B cell (primary cell): ENCODE results near the gene GALNT6. TPM values are rescaled to one million over a fixed set of nuclear protein-coding genes. Genes with fewer than 3 reads are reported as not detected.

Experiments used
- ATAC-seq: fragments of 200-7000 bp; cut with Tn5 transposase; one replicate; pipeline ENCODE4 v1.10.0; 2021; ENCODE audit warnings: low read depth, mild to moderate bottlenecking, moderate number of reproducible peaks, moderate library complexity
- CTCF ChIA-PET: fragments of 350-600 bp; sonication (Branson Sonifier 250); formaldehyde crosslinking; loops from one replicate; lab custom pipeline; 2021; ENCODE audit warnings: antibody characterized with exemption, inconsistent platforms; lab: Charles Lee
- POLR2A ChIA-PET: fragments of 350-600 bp; sonication (Branson Sonifier 250); formaldehyde crosslinking; loops from one replicate; lab custom pipeline; 2021; ENCODE audit warnings: antibody characterized with exemption; lab: Charles Lee
- DNase-seq: peaks from one replicate; pipeline ENCODE4 v3.0.0; 2013
- H2AFZ ChIP-seq: 2 replicates; pipeline ENCODE4 v1.6.1; 2012; ENCODE audit warnings: mild to moderate bottlenecking, low read depth, low read length; ENCODE audit not compliant: insufficient read depth, poor library complexity, severe bottlenecking
- H3K27ac ChIP-seq, 2 donors: 1 replicate in 1 of 2; 2 replicates in 1 of 2; pipeline ENCODE4 v1.5.1; 2012 to 2013; ENCODE audit warnings: low read length in 2 of 2, mild to moderate bottlenecking in 2 of 2, moderate library complexity in 1 of 2
- H3K27me3 ChIP-seq, 4 experiments: fragments of 200-600 bp in 1 of 4; sonication (generic) in 1 of 4; replicated peaks in 1 of 4; 1 replicate in 2 of 4; 2 replicates in 2 of 4; pipeline versions ENCODE4 v1.6.1 to v1.7.0; 2013 to 2016; ENCODE audit warnings: low read length in 3 of 4, mild to moderate bottlenecking in 2 of 4, mixed read lengths in 1 of 4, moderate library complexity in 1 of 4; ENCODE audit not compliant: insufficient read depth in 4 of 4, control insufficient read depth in 3 of 4; ENCODE audit errors: control extremely low read depth in 1 of 4
- H3K36me3 ChIP-seq, 2 experiments: replicated peaks in 1 of 2; 1 replicate in 1 of 2; 2 replicates in 1 of 2; pipeline versions ENCODE4 v1.6.1 to v1.7.1; 2013; ENCODE audit warnings: low read length in 1 of 2; ENCODE audit not compliant: insufficient read depth in 2 of 2, control insufficient read depth in 1 of 2; ENCODE audit errors: control extremely low read depth in 1 of 2, extremely low read depth in 1 of 2
- H3K4me1 ChIP-seq, 2 donors: fragments of 200-600 bp in 1 of 2; sonication (generic) in 1 of 2; 1 replicate in 1 of 2; 2 replicates in 1 of 2; pipeline versions ENCODE4 v1.5.1 to v1.6.1; 2013 to 2017; ENCODE audit warnings: low read length in 2 of 2; ENCODE audit not compliant: control insufficient read depth in 2 of 2, insufficient read depth in 2 of 2
- H3K4me2 ChIP-seq: replicated peaks from 2 replicates; pipeline ENCODE3; 2012; ENCODE audit warnings: mild to moderate bottlenecking, low read depth, low read length; ENCODE audit not compliant: poor library complexity, severe bottlenecking
- H3K4me3 ChIP-seq, 5 experiments: fragments of 200-600 bp in 1 of 5; sonication (generic) in 1 of 5; 1 replicate in 3 of 5; 2 replicates in 2 of 5; pipeline versions ENCODE4 v1.5.1 to v1.7.0; 2011 to 2016; ENCODE audit warnings: low read length in 4 of 5, mild to moderate bottlenecking in 4 of 5, low read depth in 2 of 5, control low read depth in 1 of 5, moderate library complexity in 1 of 5; ENCODE audit not compliant: insufficient read depth in 1 of 5; ENCODE audit errors: control extremely low read depth in 1 of 5, extremely low read depth in 1 of 5
- H3K79me2 ChIP-seq: fragments of 200-600 bp; sonication (generic); one replicate; pipeline ENCODE4 v1.6.0; 2016; ENCODE audit warnings: low read length; ENCODE audit not compliant: control insufficient read depth, insufficient read depth
- H3K9ac ChIP-seq: fragments of 200-600 bp; sonication (generic); 2 replicates; pipeline ENCODE4 v1.6.1; 2017; ENCODE audit warnings: mild to moderate bottlenecking, low read length, moderate library complexity
- H3K9me3 ChIP-seq, 3 donors: one replicate each; pipeline versions ENCODE4 v1.6.1 to v1.7.1; 2013; ENCODE audit warnings: low read length in 2 of 3; ENCODE audit not compliant: control insufficient read depth in 2 of 3, insufficient read depth in 1 of 3; ENCODE audit errors: control extremely low read depth in 1 of 3
- H4K20me1 ChIP-seq: 2 replicates; pipeline ENCODE4 v1.6.0; 2012; ENCODE audit warnings: mild to moderate bottlenecking, low read length; ENCODE audit not compliant: insufficient read depth, control insufficient read depth, poor library complexity, severe bottlenecking
- H3K27ac Mint-ChIP-seq: one replicate; pipeline ENCODE4 v1.8.0; 2021; ENCODE audit warnings: mixed read lengths
- H3K27me3 Mint-ChIP-seq: one replicate; pipeline ENCODE4 v1.8.0; 2021; ENCODE audit warnings: mixed read lengths
- H3K4me1 Mint-ChIP-seq: one replicate; pipeline ENCODE4 v1.8.0; 2021; ENCODE audit warnings: mixed read lengths
- H3K4me3 Mint-ChIP-seq: one replicate; pipeline ENCODE4 v1.8.0; 2021; ENCODE audit warnings: mixed read lengths
- H3K9me3 Mint-ChIP-seq: one replicate; pipeline ENCODE4 v1.8.0; 2022; ENCODE audit warnings: mixed read lengths; ENCODE audit not compliant: insufficient read depth
- CTCF ChIP-seq: fragments of 200-600 bp; IDR thresholded peaks from one replicate; pipeline ENCODE4 v1.8.0; 2022; ENCODE audit warnings: antibody characterized with exemption, mild to moderate bottlenecking
- EZH2 ChIP-seq: IDR thresholded peaks from 2 replicates; pipeline ENCODE4 v1.6.1; 2012; ENCODE audit warnings: borderline replicate concordance, low read depth, mild to moderate bottlenecking, moderate library complexity, low read length; ENCODE audit not compliant: insufficient read depth, poor library complexity, severe bottlenecking
- WGBS: methylation state at CpG from one replicate; pipeline ENCODE4 v1.1.5; 2013; ENCODE audit warnings: missing lambda C conversion rate; ENCODE audit not compliant: insufficient coverage; 5-methylcytosine and 5-hydroxymethylcytosine counted together
- intact Hi-C: fragments of 100-400 bp; cut with micrococcal nuclease; formaldehyde crosslinking; loops from one replicate; pipeline ENCODE4 v1.10.0; 2022
- polyA plus RNA-seq: library from polyadenylated mRNA; depleted of rRNA; stranded (reverse); fragments of >200 nt; gene quantifications from 2 replicates; pipeline ENCODE4 v1.2.3, GENCODE V29; 2012
- total RNA-seq, 2 donors: library from RNA; stranded (reverse); fragments of 120-200 nt in 1 of 2; gene quantifications; 1 replicate in 1 of 2; 2 replicates in 1 of 2; pipeline versions ENCODE4 v1.2.3 to v1.2.4, GENCODE V29; 2013 to 2022

The GALNT6 gene
- total and polyA plus RNA-seq, 2 donors (not counting 1 experiment from before 2014, with no cell fraction given) = 9.0 to 10.3 TPM

DNA sequence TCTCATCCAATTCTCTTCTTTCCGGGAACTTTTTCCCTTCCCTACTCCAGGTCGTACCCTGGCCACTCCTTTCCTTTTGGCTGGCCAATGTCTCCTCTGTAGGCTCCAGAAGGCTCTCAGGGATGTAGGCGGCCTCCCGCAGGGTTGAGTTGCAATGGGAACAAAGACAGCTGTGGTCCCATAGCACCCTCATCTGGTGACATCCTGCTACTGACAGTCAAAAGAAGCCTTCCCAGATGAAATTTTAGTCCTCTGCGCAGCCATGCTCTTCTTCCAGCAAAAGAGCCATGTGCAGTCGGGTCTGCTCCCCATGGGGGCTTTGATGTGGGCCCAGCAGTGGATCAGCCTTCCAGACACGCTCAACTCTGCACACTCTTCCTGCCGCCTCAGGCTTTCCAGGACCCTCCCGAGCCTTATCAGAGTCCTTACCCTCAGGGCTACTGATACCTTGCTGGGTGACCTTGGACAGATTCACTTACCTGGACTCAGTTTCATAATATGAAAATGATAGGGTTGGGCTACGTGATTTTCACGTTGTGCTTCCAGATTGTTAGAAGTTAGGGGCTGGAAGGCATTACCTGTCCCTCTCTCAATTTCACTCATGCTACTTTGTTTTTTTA is 39.2 kb downstream of the GALNT6 start:
- H3K4me3 Mint-ChIP-seq = no peak overlapping the region
- ATAC-seq (peak; percentile 45), DNase-seq (peak; percentile 64)
- peaks cover 5% of the 10 kb centered on the region for H3K4me1 Mint-ChIP-seq
- Histone ChIP-seq H3K4me2 (no peak overlapping the region), H4K20me1 (no peaks in the 10 kb centered on the region), H3K79me2 (no peaks in the 10 kb centered on the region), H3K9me3 (peaks cover 0 to under 1% (median 0%) of the 10 kb centered on the region in 3 donors), H3K4me3 (no peak overlapping the region), H3K27ac (no peak overlapping the region), H3K4me1 (peaks cover 7 to 9% of the 10 kb centered on the region in 2 donors), H3K27me3 (no peaks in the 10 kb centered on the region), H2AFZ (no peak overlapping the region), H3K36me3 (peaks cover 0 to 6% of the 10 kb centered on the region in 2 experiments), H3K9ac (no peak overlapping the region)
- POLR2A ChIA-PET = interaction anchor here (0.6 to 0.9 kb wide), 2 partner anchors 82 to 107 kb away, joined by 3 read pairs; partner anchors contain the start of gene SMAGP
- H3K9me3 Mint-ChIP-seq = no peaks in the 10 kb centered on the region
- no peak overlapping the region for H3K27ac Mint-ChIP-seq
- WGBS = 69% methylated on average over 7 of the region's 11 CpGs
- TF ChIP-seq EZH2 (no peak), CTCF (peak; percentile 73)
- intact Hi-C loops = no loop called here
- H3K27me3 Mint-ChIP-seq = no peaks in the 10 kb centered on the region
- CTCF ChIA-PET = interaction anchor here (0.9 to 3.4 kb wide), 10 partner anchors 8 to 587 kb away, joined by 3 to 42 read pairs (median 4); partner anchors contain the start of gene POU6F1

GRCh38 chr12:51349026-51349425 is 42.2 kb downstream of the GALNT6 start:
- H3K9me3 ChIP-seq = no peaks in the 10 kb centered on the region
- CTCF ChIA-PET = interaction anchor here (1.1 to 3.4 kb wide), 3 partner anchors 7 to 180 kb away, joined by 4 to 42 read pairs (median 5); partner anchors contain the start of gene SMAGP

More at GRCh38 chr12:51349026-51349425, 42.2 kb downstream of the GALNT6 start:
- 95% methylated on average over 4 of the region's 5 CpGs for WGBS
- H3K4me1 ChIP-seq = peaks cover 11 to 13% of the 10 kb centered on the region in 2 donors
- H3K27ac ChIP-seq = no peak overlapping the region
- no peak overlapping the region for H3K9ac ChIP-seq
- ATAC-seq (no peak), DNase-seq (no peak)
- no peaks in the 10 kb centered on the region for H3K36me3 ChIP-seq
- no peak overlapping the region for H3K27ac Mint-ChIP-seq
- no peaks in the 10 kb centered on the region for H3K27me3 Mint-ChIP-seq
- intact Hi-C loops = no loop called here
- no peak overlapping the region for H3K4me3 ChIP-seq
- TF ChIP-seq EZH2 (no peak), CTCF (no peak)
- POLR2A ChIA-PET = no interaction called here
- H3K27me3 ChIP-seq = no peaks in the 10 kb centered on the region
- H3K4me2 ChIP-seq = no peak overlapping the region
- no peaks in the 10 kb centered on the region for H3K9me3 Mint-ChIP-seq
- H2AFZ ChIP-seq = no peak overlapping the region
- H4K20me1 ChIP-seq = no peaks in the 10 kb centered on the region
- no peaks in the 10 kb centered on the region for H3K79me2 ChIP-seq
- H3K4me1 Mint-ChIP-seq = peaks cover 16% of the 10 kb centered on the region
- no peak overlapping the region for H3K4me3 Mint-ChIP-seq
